Mesothelial cell of epicardium (in vitro differentiated cells): ENCODE data around the gene PLEKHJ1. TPM values are rescaled to one million over a fixed set of nuclear protein-coding genes. Genes with fewer than 3 reads are reported as not detected.

ENCODE experiments used
- DNase-seq, 2 experiments: peaks; one replicate each; pipeline ENCODE4 v3.0.0; 2021; ENCODE audit warnings: low spot score in 2 of 2; ENCODE audit not compliant: unreplicated experiment in 2 of 2
- H3K27ac Mint-ChIP-seq: 2 replicates; pipeline ENCODE4 v1.8.0; 2021; ENCODE audit warnings: mixed read lengths
- H3K27me3 Mint-ChIP-seq: 2 replicates; pipeline ENCODE4 v1.8.0; 2021; ENCODE audit warnings: low read depth, mixed read lengths
- H3K36me3 Mint-ChIP-seq: 2 replicates; pipeline ENCODE4 v1.8.0; 2021; ENCODE audit warnings: mixed read lengths
- H3K4me1 Mint-ChIP-seq: 2 replicates; pipeline ENCODE4 v1.8.0; 2021; ENCODE audit warnings: mixed read lengths
- H3K4me3 Mint-ChIP-seq: 2 replicates; pipeline ENCODE4 v1.8.0; 2021; ENCODE audit warnings: mild to moderate bottlenecking, moderate library complexity, mixed read lengths
- H3K9me3 Mint-ChIP-seq: 2 replicates; pipeline ENCODE4 v1.8.0; 2021; ENCODE audit warnings: mixed read lengths
- CTCF ChIP-seq: fragments of 200-600 bp; sonication (generic); IDR thresholded peaks from one replicate; pipeline ENCODE4 v1.5.0; 2021; ENCODE audit warnings: antibody characterized with exemption; ENCODE audit not compliant: unreplicated experiment
- total RNA-seq: library from RNA; stranded (reverse); gene quantifications from 3 replicates; pipeline ENCODE4 v1.2.1, GENCODE V29; 2021

Gene PLEKHJ1
- total RNA-seq, 1 donor from 2014 or later = 73.4 TPM

DNA sequence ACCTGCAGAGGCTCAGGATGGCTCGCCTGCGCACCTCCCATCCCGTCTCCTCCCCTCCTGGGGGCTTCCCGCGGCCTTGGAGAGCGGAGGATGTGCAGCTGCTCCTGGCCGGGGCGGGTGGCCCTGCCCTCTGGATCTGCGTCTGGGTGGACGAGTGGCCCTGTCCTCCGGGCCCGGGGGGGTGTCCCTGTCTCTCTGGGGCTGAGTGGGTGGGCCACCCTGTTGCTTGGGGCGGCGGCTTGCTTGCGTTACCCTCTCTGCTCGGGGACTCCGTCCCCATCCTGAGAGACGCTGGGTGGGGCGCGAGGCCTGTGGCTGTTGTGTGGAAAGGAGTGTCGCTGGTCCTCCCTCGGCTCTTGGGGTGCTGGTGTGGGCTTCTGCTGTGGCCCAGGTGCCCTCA lies 37.8 kb downstream of the PLEKHJ1 start:
- Mint-ChIP-seq H3K27ac (no peak overlapping the region), H3K9me3 (no peaks in the 10 kb centered on the region), H3K4me3 (no peak overlapping the region), H3K36me3 (peaks cover 20% of the 10 kb centered on the region), H3K27me3 (no peaks in the 10 kb centered on the region), H3K4me1 (no peaks in the 10 kb centered on the region)
- TF ChIP-seq CTCF = no peak
- no peak for DNase-seq

DNA sequence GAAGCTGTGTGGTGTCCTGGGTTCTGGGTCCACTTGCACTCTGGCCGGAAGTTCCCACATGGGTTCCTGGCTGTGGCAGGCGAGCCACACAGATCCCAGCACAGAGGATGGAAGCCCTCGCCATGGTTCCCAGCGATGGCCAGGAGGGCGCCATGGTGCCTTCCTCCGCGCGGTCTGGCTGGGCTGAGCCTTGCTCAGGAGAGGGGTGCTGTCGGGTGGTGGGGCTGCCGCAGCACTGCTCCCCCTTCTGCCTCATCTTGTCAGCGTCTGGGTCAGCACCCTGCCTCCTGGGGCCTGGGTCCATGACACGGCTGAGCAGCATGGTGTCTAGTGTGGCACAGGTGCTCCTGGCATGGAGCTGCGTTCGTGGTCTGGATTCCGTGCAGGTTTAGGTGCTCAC lies 38.9 kb downstream of the PLEKHJ1 start:
- H3K4me3 Mint-ChIP-seq = no peak overlapping the region
- no peaks in the 10 kb centered on the region for H3K9me3 Mint-ChIP-seq
- H3K27me3 Mint-ChIP-seq = no peaks in the 10 kb centered on the region
- peaks cover 20% of the 10 kb centered on the region for H3K36me3 Mint-ChIP-seq
- TF ChIP-seq CTCF = no peak
- no peak for DNase-seq
- H3K4me1 Mint-ChIP-seq = no peaks in the 10 kb centered on the region
- H3K27ac Mint-ChIP-seq = no peak overlapping the region

GRCh38 chr19:2195914-2196313 lies 40.2 kb downstream of the PLEKHJ1 start:
- no peak for DNase-seq
- Mint-ChIP-seq H3K4me3 (no peak overlapping the region), H3K9me3 (no peaks in the 10 kb centered on the region), H3K4me1 (no peaks in the 10 kb centered on the region), H3K36me3 (peaks cover 17% of the 10 kb centered on the region), H3K27ac (no peak overlapping the region), H3K27me3 (no peaks in the 10 kb centered on the region)
- TF ChIP-seq CTCF = no peak

DNA sequence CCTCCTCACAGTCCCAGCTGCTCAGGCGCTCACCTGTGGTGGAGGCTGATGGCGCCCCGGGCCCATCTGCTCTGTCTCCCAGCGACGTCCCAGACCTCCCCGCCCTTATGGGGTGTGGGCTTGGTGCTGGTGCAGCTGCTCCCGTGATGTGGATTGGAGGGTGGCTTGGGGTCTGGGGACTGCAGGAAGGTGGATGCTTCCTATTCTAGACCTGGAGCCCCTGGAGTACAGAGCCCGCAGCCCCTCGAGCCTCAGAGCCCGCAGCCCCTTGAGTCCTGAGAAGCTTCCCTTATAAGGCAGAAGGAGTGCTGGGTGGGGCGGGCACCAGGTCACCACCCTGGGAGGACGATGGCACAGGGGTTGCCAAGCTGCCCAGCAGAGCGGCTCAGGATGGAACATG lies 40.8 kb downstream of the PLEKHJ1 start:
- H3K4me3 Mint-ChIP-seq = no peak overlapping the region
- DNase-seq = no peak
- no peaks in the 10 kb centered on the region for H3K27me3 Mint-ChIP-seq
- no peak for TF ChIP-seq CTCF
- H3K4me1 Mint-ChIP-seq = no peaks in the 10 kb centered on the region
- H3K36me3 Mint-ChIP-seq = peaks cover 17% of the 10 kb centered on the region
- no peak overlapping the region for H3K27ac Mint-ChIP-seq
- no peaks in the 10 kb centered on the region for H3K9me3 Mint-ChIP-seq

- DNase-seq = no peak
- no peak overlapping the region for H3K27ac Mint-ChIP-seq
- no peaks in the 10 kb centered on the region for H3K27me3 Mint-ChIP-seq
- H3K36me3 Mint-ChIP-seq = peaks cover 17% of the 10 kb centered on the region
- H3K4me3 Mint-ChIP-seq = no peak overlapping the region
- H3K9me3 Mint-ChIP-seq = no peaks in the 10 kb centered on the region
- TF ChIP-seq CTCF = no peak
- no peaks in the 10 kb centered on the region for H3K4me1 Mint-ChIP-seq
Measured at GRCh38 chr19:2194513-2195078, 41.5 kb downstream of the PLEKHJ1 start.

DNA sequence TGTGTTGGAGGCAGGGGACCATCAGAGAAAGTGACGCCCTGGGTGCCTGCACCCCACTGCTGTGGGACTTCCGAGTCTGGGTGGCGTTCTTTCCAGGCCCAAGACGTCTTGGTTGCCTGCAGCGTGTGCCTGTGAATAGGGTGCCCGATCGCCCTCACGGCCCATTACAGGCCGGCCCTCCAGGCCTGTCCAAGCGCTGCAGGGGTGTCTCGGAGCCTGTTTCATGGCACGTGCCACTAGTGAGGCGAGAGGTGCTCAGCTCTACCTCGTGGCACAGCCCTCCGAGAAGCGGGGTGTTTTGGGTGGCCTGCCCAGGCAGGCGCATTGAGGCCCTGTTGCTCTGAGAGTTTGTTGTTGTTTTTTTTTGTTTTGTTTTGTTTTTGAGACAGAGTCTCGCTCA lies 42.3 kb downstream of the PLEKHJ1 start:
- no peak for TF ChIP-seq CTCF
- DNase-seq = no peak
- H3K9me3 Mint-ChIP-seq = no peaks in the 10 kb centered on the region
- no peak overlapping the region for H3K4me3 Mint-ChIP-seq
- no peaks in the 10 kb centered on the region for H3K4me1 Mint-ChIP-seq
- peaks cover 17% of the 10 kb centered on the region for H3K36me3 Mint-ChIP-seq
- H3K27ac Mint-ChIP-seq = no peak overlapping the region
- H3K27me3 Mint-ChIP-seq = no peaks in the 10 kb centered on the region
